ENCODE measurements around the gene APLNR. TPM values are rescaled to one million over a fixed set of nuclear protein-coding genes. Genes with fewer than 3 reads are reported as not detected.

The APLNR gene
- total RNA-seq, 1 donor from 2014 or later, result 1.6 TPM

DNA sequence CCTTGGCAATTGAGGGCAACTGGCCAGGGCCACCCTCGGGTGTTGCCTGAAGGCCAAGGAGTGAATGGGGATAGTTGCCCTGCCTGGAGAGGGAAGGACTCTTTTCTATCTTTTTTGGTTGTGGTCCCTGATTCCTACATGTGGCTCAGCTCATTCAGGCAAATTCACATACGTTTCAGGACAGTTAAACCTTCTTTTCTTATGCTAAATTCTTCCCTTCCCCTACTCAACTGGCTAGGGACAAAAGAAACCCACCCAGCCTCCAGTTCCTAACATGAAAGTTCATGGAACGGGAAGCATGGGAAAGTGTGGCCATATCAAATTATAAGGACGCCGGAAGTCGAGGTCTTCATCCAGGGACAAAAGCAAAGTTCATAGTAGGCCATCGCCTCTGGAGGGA, 26.3 kb upstream of the APLNR start:
- TF ChIP-seq EZH2 (IDR thresholded peaks at IDR 0.05) (no peak), EZH2phosphoT487 (IDR thresholded peaks at IDR 0.05) (no peak)
- TF ChIP-seq, protein P1, sequence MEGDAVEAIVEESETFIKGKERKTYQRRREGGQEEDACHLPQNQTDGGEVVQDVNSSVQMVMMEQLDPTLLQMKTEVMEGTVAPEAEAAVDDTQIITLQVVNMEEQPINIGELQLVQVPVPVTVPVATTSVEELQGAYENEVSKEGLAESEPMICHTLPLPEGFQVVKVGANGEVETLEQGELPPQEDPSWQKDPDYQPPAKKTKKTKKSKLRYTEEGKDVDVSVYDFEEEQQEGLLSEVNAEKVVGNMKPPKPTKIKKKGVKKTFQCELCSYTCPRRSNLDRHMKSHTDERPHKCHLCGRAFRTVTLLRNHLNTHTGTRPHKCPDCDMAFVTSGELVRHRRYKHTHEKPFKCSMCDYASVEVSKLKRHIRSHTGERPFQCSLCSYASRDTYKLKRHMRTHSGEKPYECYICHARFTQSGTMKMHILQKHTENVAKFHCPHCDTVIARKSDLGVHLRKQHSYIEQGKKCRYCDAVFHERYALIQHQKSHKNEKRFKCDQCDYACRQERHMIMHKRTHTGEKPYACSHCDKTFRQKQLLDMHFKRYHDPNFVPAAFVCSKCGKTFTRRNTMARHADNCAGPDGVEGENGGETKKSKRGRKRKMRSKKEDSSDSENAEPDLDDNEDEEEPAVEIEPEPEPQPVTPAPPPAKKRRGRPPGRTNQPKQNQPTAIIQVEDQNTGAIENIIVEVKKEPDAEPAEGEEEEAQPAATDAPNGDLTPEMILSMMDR (IDR thresholded peaks at IDR 0.05), result no peak
- peaks cover 11% of the 10 kb centered on the region for H3K9me3 ChIP-seq (ENCODE audit: low read depth)
- no peaks in the 10 kb centered on the region for H3K36me3 ChIP-seq
- H3K4me1 ChIP-seq, result no peaks in the 10 kb centered on the region
- Mint-ChIP-seq H3K27me3 (ENCODE audit: insufficient read depth, low read depth) (peaks cover 5% of the 10 kb centered on the region), H3K9me3 (peaks cover 23% of the 10 kb centered on the region), H3K27ac (peak overlapping the region; percentile 51), H3K4me3 (no peak overlapping the region), H3K4me1 (no peaks in the 10 kb centered on the region), H3K36me3 (no peaks in the 10 kb centered on the region)
- no peak overlapping the region for H3K27ac ChIP-seq
- no peak overlapping the region for H3K9ac ChIP-seq
- H3F3A ChIP-seq (ENCODE audit: low read depth), result no peaks in the 10 kb centered on the region
- peak overlapping the region; percentile 44 for H2AFZ ChIP-seq (replicated peaks)
- DNase-seq (ENCODE audit: low spot score), result no peak
- no peaks in the 10 kb centered on the region for H3K79me2 ChIP-seq (ENCODE audit: low read depth)
- H3K4me2 ChIP-seq, result no peak overlapping the region
- H4K20me1 ChIP-seq (ENCODE audit: low read depth), result no peaks in the 10 kb centered on the region
- H3K4me3 ChIP-seq, result no peak overlapping the region
- no peaks in the 10 kb centered on the region for H3K27me3 ChIP-seq

DNA sequence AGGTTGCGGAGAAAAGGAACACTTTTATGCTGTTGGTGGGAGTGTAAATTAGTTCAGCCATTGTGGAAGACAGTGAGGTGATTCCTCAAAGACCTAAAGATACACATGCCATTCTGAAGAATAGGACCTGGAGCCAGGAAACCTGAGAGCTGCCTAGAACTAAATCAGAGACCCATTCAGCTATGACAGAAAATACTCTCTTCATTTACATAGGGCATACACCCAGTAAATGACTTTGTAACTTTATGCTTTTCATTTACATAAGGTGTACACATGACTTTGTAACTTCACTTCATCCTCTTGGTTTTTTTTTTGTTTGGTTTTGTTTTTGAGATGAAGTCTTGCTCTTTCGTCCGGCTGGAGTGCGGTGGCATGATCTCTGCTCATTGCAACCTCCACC, 25.1 kb upstream of the APLNR start:
- Histone ChIP-seq H3K9me3 (ENCODE audit: low read depth) (peaks cover 11% of the 10 kb centered on the region), H3F3A (ENCODE audit: low read depth) (no peaks in the 10 kb centered on the region), H3K27me3 (no peaks in the 10 kb centered on the region), H4K20me1 (ENCODE audit: low read depth) (no peaks in the 10 kb centered on the region), H3K4me2 (no peak overlapping the region), H3K4me3 (no peak overlapping the region), H2AFZ (replicated peaks) (no peak overlapping the region), H3K9ac (no peak overlapping the region), H3K79me2 (ENCODE audit: low read depth) (no peaks in the 10 kb centered on the region), H3K36me3 (no peaks in the 10 kb centered on the region), H3K4me1 (no peaks in the 10 kb centered on the region), H3K27ac (no peak overlapping the region)
- no peak overlapping the region for H3K4me3 Mint-ChIP-seq
- H3K27ac Mint-ChIP-seq, result no peak overlapping the region
- peaks cover 20% of the 10 kb centered on the region for H3K9me3 Mint-ChIP-seq
- DNase-seq (ENCODE audit: low spot score), result no peak
- no peaks in the 10 kb centered on the region for H3K4me1 Mint-ChIP-seq
- peaks cover 5% of the 10 kb centered on the region for H3K27me3 Mint-ChIP-seq (ENCODE audit: insufficient read depth, low read depth)
- H3K36me3 Mint-ChIP-seq, result no peaks in the 10 kb centered on the region
- TF ChIP-seq EZH2phosphoT487 (IDR thresholded peaks at IDR 0.05) (no peak), EZH2 (IDR thresholded peaks at IDR 0.05) (no peak)
- TF ChIP-seq, protein P1 (IDR thresholded peaks at IDR 0.05), result no peak

DNA sequence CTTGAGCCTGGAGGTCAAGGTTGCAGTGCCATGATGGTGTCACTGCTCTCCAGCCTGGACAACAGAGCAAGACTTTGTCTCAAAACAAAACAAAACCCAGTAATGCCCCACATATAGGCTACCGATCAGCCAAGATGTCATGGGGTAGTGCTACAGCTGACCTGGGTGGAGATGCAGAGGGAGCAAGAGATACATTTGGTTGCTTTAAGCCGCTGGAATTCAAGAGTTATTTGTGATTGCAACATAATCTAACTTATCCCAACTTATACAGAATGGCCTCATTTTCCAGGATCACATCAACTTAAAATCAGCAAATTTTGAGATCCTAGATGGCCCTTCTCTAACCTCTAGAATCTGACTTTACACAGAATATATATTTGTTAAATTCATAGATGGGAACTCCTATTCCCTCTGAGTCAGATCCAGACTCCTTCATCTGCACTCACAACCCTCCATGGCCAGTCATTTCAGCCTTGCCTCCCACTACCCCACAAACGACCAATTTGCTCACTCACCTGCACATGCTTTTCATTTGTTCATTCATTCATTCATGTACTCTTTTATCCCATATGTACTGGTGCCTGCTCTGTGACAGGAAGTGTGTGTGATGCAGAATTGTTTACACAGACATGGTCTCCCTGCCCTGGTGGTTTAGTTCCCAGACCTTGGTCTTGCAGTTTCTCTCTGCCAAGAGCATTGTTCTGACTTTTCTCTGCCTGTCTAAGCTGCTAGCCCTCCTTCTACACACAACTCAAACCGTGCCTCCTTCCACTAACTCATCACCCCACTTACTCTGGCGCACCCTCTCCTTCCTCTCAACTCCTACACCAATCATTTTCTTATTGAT, 24.1 kb upstream of the APLNR start:
- Histone ChIP-seq H3K36me3 (no peaks in the 10 kb centered on the region), H3K27me3 (no peaks in the 10 kb centered on the region), H4K20me1 (ENCODE audit: low read depth) (no peaks in the 10 kb centered on the region), H3K79me2 (ENCODE audit: low read depth) (no peaks in the 10 kb centered on the region), H3K9ac (no peak overlapping the region), H2AFZ (replicated peaks) (no peak overlapping the region), H3F3A (ENCODE audit: low read depth) (no peaks in the 10 kb centered on the region), H3K27ac (no peak overlapping the region), H3K9me3 (ENCODE audit: low read depth) (peaks cover 8% of the 10 kb centered on the region), H3K4me1 (no peaks in the 10 kb centered on the region), H3K4me2 (no peak overlapping the region), H3K4me3 (no peak overlapping the region)
- H3K27me3 Mint-ChIP-seq (ENCODE audit: insufficient read depth, low read depth), result peaks cover 5% of the 10 kb centered on the region
- DNase-seq (ENCODE audit: low spot score), result no peak
- no peaks in the 10 kb centered on the region for H3K36me3 Mint-ChIP-seq
- TF ChIP-seq EZH2 (IDR thresholded peaks at IDR 0.05) (no peak), EZH2phosphoT487 (IDR thresholded peaks at IDR 0.05) (no peak)
- TF ChIP-seq, protein P1 (IDR thresholded peaks at IDR 0.05), result no peak
- H3K9me3 Mint-ChIP-seq, result peaks cover 21% of the 10 kb centered on the region
- H3K27ac Mint-ChIP-seq, result no peak overlapping the region
- no peak overlapping the region for H3K4me3 Mint-ChIP-seq
- no peaks in the 10 kb centered on the region for H3K4me1 Mint-ChIP-seq

Data from neural progenitor cell (in vitro differentiated cells).